Gastrocnemius medialis (tissue), 4 donors: ENCODE measurements around the gene ZNF655.

ENCODE experiments used
- POLR2A ChIP-seq, 2 donors: fragments of 450-650 bp; IDR thresholded peaks; one replicate each; pipeline ENCODE4 v1.6.1; 2017; ENCODE audit warnings: antibody characterized with exemption in 2 of 2, mild to moderate bottlenecking in 2 of 2, moderate library complexity in 2 of 2
- TF ChIP-seq, protein P1 (sequence below), 5 experiments: fragments of 450-650 bp in 3 of 5; fragments of 200-600 bp in 2 of 5; sonication (generic) in 2 of 5; IDR thresholded peaks in 4 of 5; conservative IDR thresholded peaks in 1 of 5; 1 replicate in 4 of 5; 2 replicates in 1 of 5; pipeline ENCODE4 v1.5.1; 2016 to 2019; ENCODE audit warnings: antibody characterized with exemption in 5 of 5, mild to moderate bottlenecking in 3 of 5, moderate library complexity in 3 of 5

DNA sequence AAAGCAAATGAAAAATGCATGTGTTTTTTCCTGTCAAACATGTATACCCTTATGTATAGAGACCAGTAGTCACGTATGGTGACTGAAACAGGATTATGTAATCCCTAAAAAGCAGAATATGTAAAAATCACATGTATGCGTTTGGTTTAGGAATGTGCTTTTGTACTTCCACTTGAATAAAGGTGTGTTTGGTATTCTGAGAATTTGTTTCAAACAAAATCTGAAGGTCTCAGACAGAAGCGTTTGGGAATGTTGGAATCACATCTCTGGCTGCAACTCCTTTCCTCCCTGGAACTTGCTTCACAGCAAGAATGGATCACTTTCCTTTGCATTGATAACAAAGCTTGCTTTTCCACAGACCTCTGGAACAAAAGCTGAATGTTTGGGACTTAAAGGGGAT is 17.8 kb downstream of the ZNF655 start:
- TF ChIP-seq, protein P1, sequence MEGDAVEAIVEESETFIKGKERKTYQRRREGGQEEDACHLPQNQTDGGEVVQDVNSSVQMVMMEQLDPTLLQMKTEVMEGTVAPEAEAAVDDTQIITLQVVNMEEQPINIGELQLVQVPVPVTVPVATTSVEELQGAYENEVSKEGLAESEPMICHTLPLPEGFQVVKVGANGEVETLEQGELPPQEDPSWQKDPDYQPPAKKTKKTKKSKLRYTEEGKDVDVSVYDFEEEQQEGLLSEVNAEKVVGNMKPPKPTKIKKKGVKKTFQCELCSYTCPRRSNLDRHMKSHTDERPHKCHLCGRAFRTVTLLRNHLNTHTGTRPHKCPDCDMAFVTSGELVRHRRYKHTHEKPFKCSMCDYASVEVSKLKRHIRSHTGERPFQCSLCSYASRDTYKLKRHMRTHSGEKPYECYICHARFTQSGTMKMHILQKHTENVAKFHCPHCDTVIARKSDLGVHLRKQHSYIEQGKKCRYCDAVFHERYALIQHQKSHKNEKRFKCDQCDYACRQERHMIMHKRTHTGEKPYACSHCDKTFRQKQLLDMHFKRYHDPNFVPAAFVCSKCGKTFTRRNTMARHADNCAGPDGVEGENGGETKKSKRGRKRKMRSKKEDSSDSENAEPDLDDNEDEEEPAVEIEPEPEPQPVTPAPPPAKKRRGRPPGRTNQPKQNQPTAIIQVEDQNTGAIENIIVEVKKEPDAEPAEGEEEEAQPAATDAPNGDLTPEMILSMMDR (IDR thresholded peaks at IDR 0.05 in 4 of 5, conservative IDR thresholded peaks at IDR 0.05 in 1 of 5): no peak
- no peak for TF ChIP-seq POLR2A (IDR thresholded peaks at IDR 0.05)
